ENCODE data around the gene SPINT4. TPM values are rescaled to one million over a fixed set of nuclear protein-coding genes. Genes with fewer than 3 reads are reported as not detected.
A peak's percentile ranks its signal among the peaks of the same experiment; 100 is the strongest.

The SPINT4 gene
- total and polyA plus RNA-seq, 11 donors: not detected

- Histone ChIP-seq H3K27ac (no peak overlapping the region), H3K4me3 (no peak overlapping the region), H3K36me3 (no peaks in the 10 kb centered on the region), H3K27me3 (no peaks in the 10 kb centered on the region), H3K4me1 (no peaks in the 10 kb centered on the region), H3K9me3 (no peaks in the 10 kb centered on the region)
- intact Hi-C loops (cut with DNase I): loop anchor here in 4 of 10 donors (5.0 to 10.0 kb wide), 5 partner anchors 218 to 328 kb away; partner anchors contain the start of gene EPPIN (in 2 of the 4)
- DNase-seq: no peak
- 49 to 61% (median 53%) methylated on average over 4 of the region's 4 CpGs for WGBS, 4 donors
- TF ChIP-seq CTCF (IDR thresholded peaks at IDR 0.05): no peak
- no peak for TF ChIP-seq POLR2A (IDR thresholded peaks at IDR 0.05)
- ATAC-seq: no peak
Observed at GRCh38 chr20:45765307-45765875, 43.2 kb downstream of the SPINT4 start.

DNA sequence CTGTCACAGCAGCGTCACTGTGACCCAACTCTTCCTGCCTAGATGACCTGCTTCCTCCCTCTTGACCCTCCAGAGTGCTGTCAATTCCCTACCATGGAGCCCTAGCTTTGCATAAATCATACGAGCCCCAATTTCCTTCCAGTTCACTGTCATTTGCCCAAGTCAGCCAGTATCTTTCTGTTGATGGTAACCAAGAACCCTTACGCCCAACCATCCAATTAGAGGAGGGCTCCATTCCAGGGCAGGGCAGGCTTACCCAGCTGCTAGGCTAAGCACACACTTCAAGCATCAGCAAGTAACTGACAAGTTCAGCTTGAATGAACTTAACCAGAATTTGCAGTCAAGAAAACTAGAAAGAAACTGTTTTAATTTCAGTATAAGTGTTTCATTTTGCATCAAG lies 43.8 kb downstream of the SPINT4 start:
- H3K36me3 ChIP-seq: no peaks in the 10 kb centered on the region
- ATAC-seq (no peak), DNase-seq (no peak)
- intact Hi-C loops (cut with DNase I): loop anchor here in 4 of 10 donors (5.0 to 10.0 kb wide), 5 partner anchors 219 to 329 kb away; partner anchors contain the start of gene EPPIN (in 2 of the 4)
- no peaks in the 10 kb centered on the region for H3K9me3 ChIP-seq
- no peak overlapping the region for H3K27ac ChIP-seq
- peaks cover 0 to 3% (median 2%) of the 10 kb centered on the region in 12 donors for H3K4me1 ChIP-seq
- H3K27me3 ChIP-seq: no peaks in the 10 kb centered on the region
- 55 to 71% (median 58%) methylated on average over 3 of the region's 3 CpGs for WGBS, 4 donors
- TF ChIP-seq POLR2A (IDR thresholded peaks at IDR 0.05) (no peak), CTCF (IDR thresholded peaks at IDR 0.05) (no peak)
- H3K4me3 ChIP-seq: no peak overlapping the region

- intact Hi-C loops (cut with DNase I): loop anchor here in 4 of 10 donors (5.0 to 10.0 kb wide), 5 partner anchors 221 to 331 kb away; partner anchors contain the start of gene EPPIN (in 2 of the 4)
- H3K27ac ChIP-seq: no peak overlapping the region
- H3K4me3 ChIP-seq: no peak overlapping the region
- no peaks in the 10 kb centered on the region for H3K36me3 ChIP-seq
- ATAC-seq (no peak), DNase-seq (no peak)
- H3K4me1 ChIP-seq: peaks cover 0 to 11% (median 5%) of the 10 kb centered on the region in 12 donors
- H3K9me3 ChIP-seq: no peaks in the 10 kb centered on the region
- TF ChIP-seq CTCF (IDR thresholded peaks at IDR 0.05) (no peak), POLR2A (IDR thresholded peaks at IDR 0.05) (no peak)
- no peaks in the 10 kb centered on the region for H3K27me3 ChIP-seq
Observed at GRCh38 chr20:45768479-45768878, 46.3 kb downstream of the SPINT4 start.

DNA sequence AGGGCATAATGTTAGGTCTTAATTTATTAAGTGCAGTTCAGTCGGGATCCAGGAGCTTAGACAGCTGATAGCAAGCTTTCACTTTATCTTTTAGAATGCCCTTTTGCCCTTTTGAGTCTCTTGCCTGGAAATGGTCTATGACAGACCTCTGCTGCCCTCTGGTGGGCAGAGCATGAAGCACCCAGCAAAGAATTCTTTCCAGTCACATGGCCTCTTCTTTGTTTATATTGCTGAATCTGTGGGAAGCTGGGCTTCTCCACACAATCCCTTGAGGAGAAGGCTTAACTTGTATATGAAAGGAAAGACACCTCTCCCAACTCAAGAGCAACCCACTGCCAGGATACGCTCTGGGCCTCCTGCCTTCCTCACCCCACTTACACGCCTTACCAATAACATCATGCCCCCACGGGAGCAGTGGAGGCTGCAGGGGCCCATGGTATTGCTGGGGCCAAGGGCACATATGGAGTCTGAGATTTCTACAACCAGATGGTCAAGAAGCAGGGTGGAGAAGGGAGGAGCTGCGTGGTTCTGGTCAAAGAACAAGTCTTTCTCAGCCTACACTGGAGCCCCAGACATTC lies 49.1 kb downstream of the SPINT4 start:
- no peak overlapping the region for H3K4me3 ChIP-seq
- ATAC-seq (peak; percentile 48 to 86 (median 84)), DNase-seq (peak; percentile 59 to 81 (median 74))
- intact Hi-C loops (cut with DNase I): loop anchor here (1.0 to 10.0 kb wide), 14 partner anchors 224 to 754 kb away; partner anchors contain the start of genes EPPIN (in 1 of the 10) and WFDC2 (in 1 of the 10)
- WGBS, 4 donors: 29 to 36% (median 31%) methylated on average over 5 of the region's 5 CpGs
- TF ChIP-seq POLR2A (IDR thresholded peaks at IDR 0.05) (no peak), CTCF (IDR thresholded peaks at IDR 0.05) (peak; percentile 89 to 98 (median 92))
- H3K36me3 ChIP-seq: no peaks in the 10 kb centered on the region
- H3K27ac ChIP-seq: peak overlapping the region in 6 of 12 donors; percentile 11 to 77 (median 32)
- H3K9me3 ChIP-seq: no peaks in the 10 kb centered on the region
- H3K27me3 ChIP-seq: peaks cover 0 to 3% (median 0%) of the 10 kb centered on the region in 9 donors
- peaks cover 0 to 11% (median 5%) of the 10 kb centered on the region in 12 donors for H3K4me1 ChIP-seq
